ENCODE measurements around the gene KSR2.
A peak's percentile ranks its signal among the peaks of the same experiment; 100 is the strongest.
"Not testable (repeated sequence)": the region's sequence is repeated elsewhere in the genome, so short reads cannot be mapped to it uniquely, and the experiment has no call there.

KSR2 gene

GRCh38 chr12:117680312-117680711, 288.5 kb downstream of the KSR2 start:
- no peak for DNase-seq

- DNase-seq = no peak
These were observed 289.0 kb downstream of the KSR2 start for GRCh38 chr12:117679776-117680175.

- no peak for DNase-seq
These were observed 294.0 kb downstream of the KSR2 start for GRCh38 chr12:117674763-117675162.

GRCh38 chr12:117674313-117674712, 294.5 kb downstream of the KSR2 start:
- DNase-seq = no peak

GRCh38 chr12:117671734-117672133, 297.1 kb downstream of the KSR2 start:
- peak; percentile 54 for DNase-seq

GRCh38 chr12:117664169-117664568, 304.6 kb downstream of the KSR2 start:
- DNase-seq = no peak

GRCh38 chr12:117662620-117663395, 306.0 kb downstream of the KSR2 start:
- DNase-seq = no peak

GRCh38 chr12:117662220-117662619, 306.6 kb downstream of the KSR2 start:
- no peak for DNase-seq

- no peak for DNase-seq
These were observed 307.3 kb downstream of the KSR2 start for GRCh38 chr12:117661471-117661870.

GRCh38 chr12:117660896-117661295, 307.9 kb downstream of the KSR2 start:
- no peak for DNase-seq

GRCh38 chr12:117658226-117658625, 310.6 kb downstream of the KSR2 start:
- DNase-seq = no peak

GRCh38 chr12:117649796-117650195, 319.0 kb downstream of the KSR2 start:
- no peak for DNase-seq

GRCh38 chr12:117646520-117646919, 322.3 kb downstream of the KSR2 start:
- peak; percentile 99 for DNase-seq

GRCh38 chr12:117645473-117645872, 323.3 kb downstream of the KSR2 start:
- no peak for DNase-seq

- DNase-seq = no peak
These were observed 324.8 kb downstream of the KSR2 start for GRCh38 chr12:117643971-117644370.

GRCh38 chr12:117641885-117642284, 326.9 kb downstream of the KSR2 start:
- no peak for DNase-seq

- DNase-seq = no peak
These were observed 328.3 kb downstream of the KSR2 start for GRCh38 chr12:117640511-117640910.

- DNase-seq = no peak
These were observed 339.3 kb downstream of the KSR2 start for GRCh38 chr12:117629454-117629853.

- DNase-seq = not testable (repeated sequence)
These were observed 340.1 kb downstream of the KSR2 start for GRCh38 chr12:117628711-117629110.

GRCh38 chr12:117622741-117623140, 346.0 kb downstream of the KSR2 start:
- no peak for DNase-seq

GRCh38 chr12:117622087-117622486, 346.7 kb downstream of the KSR2 start:
- no peak for DNase-seq

- DNase-seq = no peak
These were observed 361.0 kb downstream of the KSR2 start for GRCh38 chr12:117607778-117608177.

GRCh38 chr12:117606945-117607344, 361.8 kb downstream of the KSR2 start:
- no peak for DNase-seq

- DNase-seq = no peak
These were observed 362.8 kb downstream of the KSR2 start for GRCh38 chr12:117606024-117606423.
